ENCODE measurements around the gene USP33.
"Not testable (repeated sequence)": the region's sequence is repeated elsewhere in the genome, so short reads cannot be mapped to it uniquely, and the experiment has no call there.

The USP33 gene

GRCh38 chr1:77688939-77689338, 70.7 kb downstream of the USP33 start:
- H3K27ac ChIP-seq (ENCODE audit: insufficient read depth, low read depth, low read length, poor library complexity, severe bottlenecking): no peak overlapping the region
- 97% methylated on average over 3 of the region's 3 CpGs for WGBS, 2 experiments
- H3K27me3 ChIP-seq (ENCODE audit: control insufficient read depth, insufficient read depth, low read length, poor library complexity, severe bottlenecking): no peaks in the 10 kb centered on the region
- H3K9me3 ChIP-seq (ENCODE audit: control insufficient read depth, low read length): no peaks in the 10 kb centered on the region
- H3K4me1 ChIP-seq (ENCODE audit: control insufficient read depth, insufficient read depth, low read length): no peaks in the 10 kb centered on the region
- H3K4me3 ChIP-seq (ENCODE audit: insufficient read depth, low read depth, low read length): no peak overlapping the region
- no peaks in the 10 kb centered on the region for H3K36me3 ChIP-seq (ENCODE audit: control insufficient read depth, insufficient read depth, low read length)

DNA sequence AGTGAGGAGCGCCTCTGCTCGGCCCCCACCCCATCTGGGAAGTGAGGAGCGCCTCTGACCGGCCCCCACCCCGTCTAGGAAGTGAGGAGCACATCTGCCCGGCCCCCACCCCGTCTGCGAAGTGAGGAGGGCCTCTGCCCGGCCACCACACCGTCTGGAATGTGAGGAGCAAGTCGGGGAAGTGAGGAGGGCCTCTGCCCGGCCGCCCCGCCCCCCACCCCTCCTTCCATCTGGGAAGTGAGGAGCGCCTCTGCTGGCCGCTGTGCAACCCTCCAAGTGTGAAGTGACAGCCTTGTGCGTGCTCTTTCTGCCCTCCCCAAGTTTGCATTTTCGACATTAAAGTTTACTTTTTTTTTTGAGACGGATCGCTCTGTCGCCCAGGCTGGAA, 72.1 kb downstream of the USP33 start:
- Histone ChIP-seq H3K27ac (ENCODE audit: insufficient read depth, low read depth, low read length, poor library complexity, severe bottlenecking) (peak overlapping the region; percentile 16), H3K4me3 (ENCODE audit: insufficient read depth, low read depth, low read length) (peak overlapping the region; percentile 10), H3K4me1 (ENCODE audit: control insufficient read depth, insufficient read depth, low read length) (no peaks in the 10 kb centered on the region), H3K36me3 (ENCODE audit: control insufficient read depth, insufficient read depth, low read length) (no peaks in the 10 kb centered on the region), H3K27me3 (ENCODE audit: control insufficient read depth, insufficient read depth, low read length, poor library complexity, severe bottlenecking) (no peaks in the 10 kb centered on the region), H3K9me3 (ENCODE audit: control insufficient read depth, low read length) (no peaks in the 10 kb centered on the region)
- WGBS, 2 experiments: 43 to 45% methylated on average over 21 of the region's 21 CpGs

- 79 to 85% methylated on average over 28 to 31 of the region's 33 CpGs for WGBS, 2 experiments
- Histone ChIP-seq H3K4me3 (ENCODE audit: insufficient read depth, low read depth, low read length) (peak overlapping the region; percentile 10), H3K27ac (ENCODE audit: insufficient read depth, low read depth, low read length, poor library complexity, severe bottlenecking) (peak overlapping the region; percentile 16), H3K4me1 (ENCODE audit: control insufficient read depth, insufficient read depth, low read length) (no peaks in the 10 kb centered on the region), H3K9me3 (ENCODE audit: control insufficient read depth, low read length) (no peaks in the 10 kb centered on the region), H3K36me3 (ENCODE audit: control insufficient read depth, insufficient read depth, low read length) (no peaks in the 10 kb centered on the region), H3K27me3 (ENCODE audit: control insufficient read depth, insufficient read depth, low read length, poor library complexity, severe bottlenecking) (no peaks in the 10 kb centered on the region)
These were observed 72.7 kb downstream of the USP33 start for GRCh38 chr1:77686796-77687518.

GRCh38 chr1:77683160-77684148, 76.2 kb downstream of the USP33 start:
- Histone ChIP-seq H3K4me1 (ENCODE audit: control insufficient read depth, insufficient read depth, low read length) (no peaks in the 10 kb centered on the region), H3K27ac (ENCODE audit: insufficient read depth, low read depth, low read length, poor library complexity, severe bottlenecking) (peak overlapping the region; percentile 99), H3K4me3 (ENCODE audit: insufficient read depth, low read depth, low read length) (peak overlapping the region; percentile 96), H3K36me3 (ENCODE audit: control insufficient read depth, insufficient read depth, low read length) (no peaks in the 10 kb centered on the region), H3K27me3 (ENCODE audit: control insufficient read depth, insufficient read depth, low read length, poor library complexity, severe bottlenecking) (no peaks in the 10 kb centered on the region), H3K9me3 (ENCODE audit: control insufficient read depth, low read length) (no peaks in the 10 kb centered on the region)
- 1% methylated on average over 72 of the region's 72 CpGs for WGBS, 2 experiments

DNA sequence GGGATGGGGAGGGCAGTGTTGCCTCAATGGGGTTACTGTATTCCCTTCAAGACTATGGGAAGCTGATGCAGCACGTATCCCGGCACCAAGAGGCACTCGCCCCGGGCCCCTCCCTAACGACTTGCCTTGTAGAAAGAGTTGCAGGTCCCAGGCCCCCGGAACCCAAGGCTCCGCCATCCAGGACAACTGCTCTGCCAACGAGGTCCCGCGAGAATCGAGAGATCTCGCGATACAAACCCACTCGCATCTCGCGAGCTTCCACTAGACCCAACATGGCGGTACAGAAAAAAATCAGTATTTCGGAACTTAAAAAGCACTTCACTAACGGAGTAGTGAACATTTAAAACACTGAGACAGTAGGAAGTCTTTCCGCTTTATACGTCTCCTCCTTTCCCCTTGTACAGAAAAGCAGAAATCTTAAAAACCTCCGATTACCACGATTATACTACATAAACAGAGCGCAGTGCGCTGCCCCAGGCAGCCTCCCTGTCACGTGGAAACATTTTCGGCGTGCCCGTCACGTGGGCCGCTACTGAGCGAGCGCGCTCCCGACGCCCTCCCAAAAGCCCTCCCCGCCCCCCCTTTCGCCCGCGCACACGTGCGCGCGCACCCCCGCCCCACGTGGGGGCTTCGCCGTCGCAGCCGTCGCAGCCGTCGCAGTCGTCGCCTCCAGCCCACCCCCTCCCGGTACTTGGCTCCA, 77.0 kb downstream of the USP33 start, which contains the start of gene ZZZ3:
TSS of gene ZZZ3 (minus strand) at position 199 of the 700 bp plus-strand sequence. CDS start 49,304 bp downstream, outside the sequence.
- WGBS, 2 experiments: 0% methylated on average over 50 to 51 of the region's 56 CpGs
- Histone ChIP-seq H3K27ac (ENCODE audit: insufficient read depth, low read depth, low read length, poor library complexity, severe bottlenecking) (peak within 1 kb of the TSS; percentile 99), H3K4me3 (ENCODE audit: insufficient read depth, low read depth, low read length) (peak within 1 kb of the TSS; percentile 96), H3K9me3 (ENCODE audit: control insufficient read depth, low read length) (no peaks in the 10 kb centered on the region), H3K4me1 (ENCODE audit: control insufficient read depth, insufficient read depth, low read length) (no peaks in the 10 kb centered on the region), H3K27me3 (ENCODE audit: control insufficient read depth, insufficient read depth, low read length, poor library complexity, severe bottlenecking) (no peaks in the 10 kb centered on the region), H3K36me3 (ENCODE audit: control insufficient read depth, insufficient read depth, low read length) (no peaks in the 10 kb centered on the region)

- Histone ChIP-seq H3K36me3 (ENCODE audit: control insufficient read depth, insufficient read depth, low read length) (no peaks in the 10 kb centered on the region), H3K4me3 (ENCODE audit: insufficient read depth, low read depth, low read length) (no peak overlapping the region), H3K27me3 (ENCODE audit: control insufficient read depth, insufficient read depth, low read length, poor library complexity, severe bottlenecking) (no peaks in the 10 kb centered on the region), H3K27ac (ENCODE audit: insufficient read depth, low read depth, low read length, poor library complexity, severe bottlenecking) (no peak overlapping the region), H3K4me1 (ENCODE audit: control insufficient read depth, insufficient read depth, low read length) (no peaks in the 10 kb centered on the region), H3K9me3 (ENCODE audit: control insufficient read depth, low read length) (no peaks in the 10 kb centered on the region)
- 90 to 91% methylated on average over 2 of the region's 2 CpGs for WGBS, 2 experiments
These were observed 79.5 kb downstream of the USP33 start for GRCh38 chr1:77680173-77680572.

- H3K9me3 ChIP-seq (ENCODE audit: control insufficient read depth, low read length): no peaks in the 10 kb centered on the region
- no peaks in the 10 kb centered on the region for H3K36me3 ChIP-seq (ENCODE audit: control insufficient read depth, insufficient read depth, low read length)
- 93 to 95% methylated on average over 5 of the region's 5 CpGs for WGBS, 2 experiments
- H3K27me3 ChIP-seq (ENCODE audit: control insufficient read depth, insufficient read depth, low read length, poor library complexity, severe bottlenecking): no peaks in the 10 kb centered on the region
- H3K4me1 ChIP-seq (ENCODE audit: control insufficient read depth, insufficient read depth, low read length): no peaks in the 10 kb centered on the region
- H3K27ac ChIP-seq (ENCODE audit: insufficient read depth, low read depth, low read length, poor library complexity, severe bottlenecking): no peak overlapping the region
- no peak overlapping the region for H3K4me3 ChIP-seq (ENCODE audit: insufficient read depth, low read depth, low read length)
These were observed 80.7 kb downstream of the USP33 start for GRCh38 chr1:77678660-77679610.

- H3K27ac ChIP-seq (ENCODE audit: insufficient read depth, low read depth, low read length, poor library complexity, severe bottlenecking); H3K4me3 ChIP-seq (ENCODE audit: insufficient read depth, low read depth, low read length); H3K4me1 ChIP-seq (ENCODE audit: control insufficient read depth, insufficient read depth, low read length); H3K36me3 ChIP-seq (ENCODE audit: control insufficient read depth, insufficient read depth, low read length); H3K27me3 ChIP-seq (ENCODE audit: control insufficient read depth, insufficient read depth, low read length, poor library complexity, severe bottlenecking); H3K9me3 ChIP-seq (ENCODE audit: control insufficient read depth, low read length): not testable (repeated sequence)
- 86 to 93% methylated on average over 2 of the region's 3 CpGs for WGBS, 2 experiments
These were observed 84.8 kb downstream of the USP33 start for GRCh38 chr1:77674807-77675206.

DNA sequence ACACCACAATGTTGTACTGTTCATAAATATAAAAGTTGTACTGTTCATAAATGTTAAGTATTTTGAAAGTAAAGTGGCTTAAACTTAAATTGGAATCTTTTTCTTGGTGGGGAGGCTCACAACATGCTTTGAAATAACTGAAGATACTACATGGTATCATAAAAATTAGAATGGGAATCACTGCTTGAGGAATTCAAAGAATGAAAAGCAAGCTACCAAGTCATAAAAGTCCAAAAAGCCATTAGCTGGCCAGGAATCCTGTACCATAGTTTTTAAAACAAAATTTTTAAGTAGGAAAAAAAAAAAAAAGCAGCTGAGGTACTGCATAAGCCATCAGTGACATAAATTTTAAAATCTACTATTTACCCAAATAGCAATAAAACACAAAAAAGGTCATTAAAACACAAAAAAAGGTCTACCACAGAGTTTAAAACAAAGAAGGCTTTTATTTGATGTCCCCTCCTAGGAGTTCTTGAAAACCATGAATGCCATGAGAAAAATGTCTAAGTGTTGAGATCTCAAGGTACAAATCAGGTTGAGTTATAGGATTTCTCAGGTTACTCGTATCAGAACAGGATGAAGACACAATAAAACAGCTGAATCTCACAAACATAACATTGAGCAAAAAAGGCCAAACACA, 85.8 kb downstream of the USP33 start:
- WGBS, 2 experiments: 71 to 94% methylated on average over 1 of the region's 1 CpG
- Histone ChIP-seq H3K36me3 (ENCODE audit: control insufficient read depth, insufficient read depth, low read length) (no peaks in the 10 kb centered on the region), H3K9me3 (ENCODE audit: control insufficient read depth, low read length) (no peaks in the 10 kb centered on the region), H3K4me3 (ENCODE audit: insufficient read depth, low read depth, low read length) (no peak overlapping the region), H3K4me1 (ENCODE audit: control insufficient read depth, insufficient read depth, low read length) (no peaks in the 10 kb centered on the region), H3K27ac (ENCODE audit: insufficient read depth, low read depth, low read length, poor library complexity, severe bottlenecking) (no peak overlapping the region), H3K27me3 (ENCODE audit: control insufficient read depth, insufficient read depth, low read length, poor library complexity, severe bottlenecking) (no peaks in the 10 kb centered on the region)
